NCI-H524 (cell line): ENCODE results near the gene ICAM4.

Source experiments
- DNase-seq, 2 experiments: peaks; one replicate each; lab custom pipeline; 2025; lab: John Stamatoyannopoulos, UW

Gene ICAM4

DNA sequence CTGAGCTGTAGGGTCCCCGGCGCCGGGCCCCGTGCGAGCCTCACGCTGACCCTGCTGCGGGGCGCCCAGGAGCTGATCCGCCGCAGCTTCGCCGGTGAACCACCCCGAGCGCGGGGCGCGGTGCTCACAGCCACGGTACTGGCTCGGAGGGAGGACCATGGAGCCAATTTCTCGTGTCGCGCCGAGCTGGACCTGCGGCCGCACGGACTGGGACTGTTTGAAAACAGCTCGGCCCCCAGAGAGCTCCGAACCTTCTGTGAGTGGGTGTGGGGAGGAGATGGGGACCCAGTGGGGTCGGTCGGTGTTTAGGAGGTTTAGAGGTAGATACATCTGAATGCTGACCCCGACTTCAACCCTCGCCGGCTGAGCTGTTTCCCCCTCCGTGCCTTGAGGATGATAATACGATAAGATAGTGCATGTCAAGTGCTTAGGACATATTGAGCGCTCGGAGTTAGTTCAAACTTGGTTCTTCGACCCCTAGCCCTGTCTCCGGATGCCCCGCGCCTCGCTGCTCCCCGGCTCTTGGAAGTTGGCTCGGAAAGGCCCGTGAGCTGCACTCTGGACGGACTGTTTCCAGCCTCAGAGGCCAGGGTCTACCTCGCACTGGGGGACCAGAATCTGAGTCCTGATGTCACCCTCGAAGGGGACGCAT, 4.9 kb downstream of the ICAM4 start:
- no peak for DNase-seq

DNA sequence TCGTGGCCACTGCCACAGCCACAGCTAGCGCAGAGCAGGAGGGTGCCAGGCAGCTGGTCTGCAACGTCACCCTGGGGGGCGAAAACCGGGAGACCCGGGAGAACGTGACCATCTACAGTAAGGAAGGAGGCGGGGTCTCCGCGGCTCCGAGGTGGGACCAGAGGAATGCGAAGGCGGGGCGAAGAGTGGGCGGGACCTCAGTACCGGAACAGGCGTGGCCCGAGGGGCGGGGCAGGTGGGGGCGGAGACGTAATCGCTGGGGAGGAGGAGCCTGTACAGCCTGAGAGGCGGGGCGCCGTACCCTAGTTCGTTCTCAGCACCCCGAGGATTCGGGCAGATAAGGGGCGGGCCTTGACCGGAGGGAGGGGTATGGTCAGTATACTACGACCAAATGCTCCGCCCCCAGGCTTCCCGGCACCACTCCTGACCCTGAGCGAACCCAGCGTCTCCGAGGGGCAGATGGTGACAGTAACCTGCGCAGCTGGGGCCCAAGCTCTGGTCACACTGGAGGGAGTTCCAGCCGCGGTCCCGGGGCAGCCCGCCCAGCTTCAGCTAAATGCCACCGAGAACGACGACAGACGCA, 5.5 kb downstream of the ICAM4 start:
- DNase-seq, result no peak

DNA sequence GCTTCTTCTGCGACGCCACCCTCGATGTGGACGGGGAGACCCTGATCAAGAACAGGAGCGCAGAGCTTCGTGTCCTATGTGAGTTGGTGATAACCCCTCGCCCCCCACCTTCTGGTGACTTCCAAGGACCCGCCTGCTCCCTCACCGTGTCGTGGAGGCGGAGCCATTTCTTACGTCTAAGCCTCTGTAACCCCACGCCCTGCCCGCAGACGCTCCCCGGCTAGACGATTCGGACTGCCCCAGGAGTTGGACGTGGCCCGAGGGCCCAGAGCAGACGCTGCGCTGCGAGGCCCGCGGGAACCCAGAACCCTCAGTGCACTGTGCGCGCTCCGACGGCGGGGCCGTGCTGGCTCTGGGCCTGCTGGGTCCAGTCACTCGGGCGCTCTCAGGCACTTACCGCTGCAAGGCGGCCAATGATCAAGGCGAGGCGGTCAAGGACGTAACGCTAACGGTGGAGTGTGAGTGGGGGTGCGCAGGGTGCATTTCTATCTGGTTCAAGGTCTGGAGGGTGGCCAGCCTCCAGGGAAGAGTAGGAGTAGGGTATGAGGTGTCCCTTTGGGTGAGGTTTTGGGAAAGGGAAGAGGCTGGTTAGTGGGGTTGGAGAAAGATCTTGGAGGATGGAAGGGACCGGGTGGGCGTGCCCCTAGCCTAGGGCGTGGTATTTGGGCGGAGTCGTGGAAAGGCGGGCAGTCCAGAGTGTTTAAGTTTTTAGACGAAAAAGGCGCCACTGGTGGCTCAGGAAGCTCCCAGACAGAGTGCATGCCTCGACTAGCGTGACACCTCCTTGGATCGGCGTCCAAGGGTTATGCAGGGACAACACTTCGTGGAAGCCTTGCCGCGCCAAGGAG, 6.3 kb downstream of the ICAM4 start:
- DNase-seq, result no peak

DNA sequence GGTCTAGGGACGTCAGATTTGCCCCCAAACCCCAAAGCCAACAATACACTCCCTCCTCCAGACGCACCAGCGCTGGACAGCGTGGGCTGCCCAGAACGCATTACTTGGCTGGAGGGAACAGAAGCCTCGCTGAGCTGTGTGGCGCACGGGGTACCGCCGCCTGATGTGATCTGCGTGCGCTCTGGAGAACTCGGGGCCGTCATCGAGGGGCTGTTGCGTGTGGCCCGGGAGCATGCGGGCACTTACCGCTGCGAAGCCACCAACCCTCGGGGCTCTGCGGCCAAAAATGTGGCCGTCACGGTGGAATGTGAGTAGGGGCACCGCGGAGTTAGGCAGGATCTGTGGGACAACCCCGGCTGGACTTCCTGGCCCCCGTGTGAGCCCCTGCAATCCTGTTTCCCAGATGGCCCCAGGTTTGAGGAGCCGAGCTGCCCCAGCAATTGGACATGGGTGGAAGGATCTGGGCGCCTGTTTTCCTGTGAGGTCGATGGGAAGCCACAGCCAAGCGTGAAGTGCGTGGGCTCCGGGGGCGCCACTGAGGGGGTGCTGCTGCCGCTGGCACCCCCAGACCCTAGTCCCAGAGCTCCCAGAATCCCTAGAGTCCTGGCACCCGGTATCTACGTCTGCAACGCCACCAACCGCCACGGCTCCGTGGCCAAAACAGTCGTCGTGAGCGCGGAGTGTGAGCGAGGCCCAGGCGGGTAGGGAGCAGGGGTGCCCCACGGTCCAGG, 7.0 kb downstream of the ICAM4 start:
- no peak for DNase-seq

DNA sequence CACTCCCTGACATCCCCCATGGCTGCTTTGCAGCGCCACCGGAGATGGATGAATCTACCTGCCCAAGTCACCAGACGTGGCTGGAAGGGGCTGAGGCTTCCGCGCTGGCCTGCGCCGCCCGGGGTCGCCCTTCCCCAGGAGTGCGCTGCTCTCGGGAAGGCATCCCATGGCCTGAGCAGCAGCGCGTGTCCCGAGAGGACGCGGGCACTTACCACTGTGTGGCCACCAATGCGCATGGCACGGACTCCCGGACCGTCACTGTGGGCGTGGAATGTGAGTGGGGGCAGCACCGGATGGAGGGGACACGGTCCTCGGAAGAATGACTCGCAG, 7.6 kb downstream of the ICAM4 start:
- DNase-seq, result no peak

DNA sequence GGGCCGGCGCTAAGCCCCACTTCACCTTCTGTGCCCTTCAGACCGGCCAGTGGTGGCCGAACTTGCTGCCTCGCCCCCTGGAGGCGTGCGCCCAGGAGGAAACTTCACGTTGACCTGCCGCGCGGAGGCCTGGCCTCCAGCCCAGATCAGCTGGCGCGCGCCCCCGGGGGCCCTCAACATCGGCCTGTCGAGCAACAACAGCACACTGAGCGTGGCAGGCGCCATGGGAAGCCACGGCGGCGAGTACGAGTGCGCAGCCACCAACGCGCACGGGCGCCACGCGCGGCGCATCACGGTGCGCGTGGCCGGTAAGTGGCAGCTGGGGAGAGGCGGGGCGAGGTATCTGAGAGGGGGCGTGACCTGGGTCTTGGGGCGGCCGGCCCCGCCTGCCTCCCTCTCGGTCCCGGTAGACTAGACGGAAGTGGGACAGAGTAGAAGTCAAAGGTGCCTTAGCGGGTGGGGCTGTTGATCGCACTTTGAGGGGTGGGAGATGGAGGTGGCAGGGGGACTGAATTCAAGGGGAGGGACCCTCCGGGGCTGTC, 8.6 kb downstream of the ICAM4 start:
- DNase-seq, result no peak

DNA sequence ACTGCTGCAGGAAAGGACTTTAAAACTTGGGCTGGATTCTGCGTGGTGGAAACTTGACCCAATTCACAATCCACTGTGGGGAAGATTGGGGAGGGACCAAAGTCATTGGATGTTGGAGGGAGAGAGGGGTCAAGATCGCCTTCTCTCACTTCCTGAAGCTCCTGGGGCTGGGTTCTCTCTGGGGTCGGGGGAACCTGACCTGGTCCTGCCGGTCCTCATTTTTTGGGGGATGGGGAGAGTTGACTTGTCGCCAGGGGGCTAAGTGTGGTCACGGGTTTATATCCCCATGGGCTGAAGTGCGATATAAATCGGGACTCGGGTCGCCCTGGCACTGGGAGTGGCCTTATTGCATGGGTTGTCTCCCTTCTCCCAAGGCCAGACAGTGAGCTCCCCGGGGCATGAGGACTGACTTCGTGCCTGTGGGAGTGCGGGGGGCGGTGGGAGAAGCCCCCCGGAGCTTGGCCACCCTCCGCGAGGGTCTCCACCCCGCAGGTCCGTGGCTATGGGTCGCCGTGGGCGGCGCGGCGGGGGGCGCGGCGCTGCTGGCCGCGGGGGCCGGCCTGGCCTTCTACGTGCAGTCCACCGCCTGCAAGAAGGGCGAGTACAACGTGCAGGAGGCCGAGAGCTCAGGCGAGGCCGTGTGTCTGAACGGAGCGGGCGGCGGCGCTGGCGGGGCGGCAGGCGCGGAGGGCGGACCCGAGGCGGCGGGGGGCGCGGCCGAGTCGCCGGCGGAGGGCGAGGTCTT, 9.3 kb downstream of the ICAM4 start:
- DNase-seq, result no peak

DNA sequence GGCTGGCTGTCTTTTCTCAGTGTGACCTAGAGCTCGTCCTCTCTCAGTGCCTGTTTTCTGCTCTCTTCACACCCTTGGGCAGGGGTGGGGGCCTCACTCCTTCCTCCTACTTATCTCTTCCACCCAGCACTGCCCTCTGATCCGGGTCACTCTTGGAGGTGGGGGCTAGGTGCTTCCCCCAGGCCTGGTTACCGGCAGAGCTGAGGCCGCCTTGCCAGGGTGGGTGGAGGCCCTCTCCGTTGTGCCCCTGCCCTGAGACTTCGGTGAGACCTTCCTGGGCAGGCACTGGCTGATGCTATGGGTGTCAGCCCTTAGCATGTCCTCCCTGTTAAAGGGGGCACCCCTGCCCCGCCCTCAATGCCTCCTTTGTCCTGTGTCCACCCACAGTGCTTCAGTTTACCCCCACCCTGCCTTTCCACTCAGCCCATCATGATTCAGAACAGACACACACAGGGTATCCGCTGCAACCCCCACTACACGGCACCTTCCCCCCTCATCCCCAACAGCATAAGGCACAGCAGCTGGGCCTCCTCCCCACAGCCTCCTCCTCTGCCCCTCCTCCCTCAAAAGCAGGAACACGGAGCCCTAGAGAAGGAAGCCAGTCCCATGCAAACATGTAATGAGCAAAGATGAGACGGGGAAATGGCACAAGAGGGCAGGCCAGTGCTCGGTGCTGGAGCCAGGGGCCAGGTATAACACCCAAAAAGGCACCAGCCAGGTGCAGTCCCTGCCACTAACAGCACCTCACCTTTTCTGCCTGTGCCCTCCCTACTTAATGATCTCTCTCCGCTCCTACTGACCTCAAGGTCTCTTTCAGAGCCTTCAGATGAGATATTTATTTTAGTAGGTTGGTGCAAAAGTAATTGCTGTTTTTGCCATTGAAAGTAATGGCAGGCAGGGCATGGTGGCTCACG, 13.0 kb downstream of the ICAM4 start:
- DNase-seq, result peak; percentile 52 to 73

DNA sequence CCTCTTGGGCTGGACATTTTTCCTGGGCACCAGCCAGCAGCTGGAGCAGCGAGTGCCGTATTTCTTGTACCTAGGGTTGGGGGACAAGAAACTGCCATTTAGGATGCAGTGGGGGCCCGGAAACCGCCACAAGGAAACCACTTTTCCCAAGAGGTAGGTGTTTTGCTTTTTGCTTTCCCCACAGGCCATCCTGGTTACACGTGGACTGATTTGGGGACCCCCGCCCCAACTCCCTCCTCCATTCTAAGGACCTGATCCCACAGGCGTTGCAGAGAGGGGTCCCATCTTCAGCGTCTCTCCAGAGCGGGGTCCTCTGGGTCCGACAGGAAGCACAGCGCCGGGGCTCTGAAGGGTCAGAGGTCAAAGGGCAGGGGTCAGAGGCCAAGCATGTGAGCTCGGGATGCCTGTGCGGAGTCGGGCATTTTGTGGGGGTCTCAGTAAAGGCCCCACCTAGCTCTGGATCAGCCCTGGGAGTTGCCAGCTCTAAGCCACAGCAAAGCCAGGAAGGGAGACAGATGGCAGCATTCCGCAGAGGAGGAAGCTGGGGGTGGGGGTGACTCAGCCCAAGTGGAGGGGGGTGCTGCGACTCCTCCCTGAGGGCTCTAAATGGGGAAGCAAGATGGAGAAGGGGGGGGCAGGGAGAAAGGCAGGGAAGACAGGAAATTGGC, 18.5 kb downstream of the ICAM4 start:
- DNase-seq, result peak in 1 of 2 experiments; percentile 63

DNA sequence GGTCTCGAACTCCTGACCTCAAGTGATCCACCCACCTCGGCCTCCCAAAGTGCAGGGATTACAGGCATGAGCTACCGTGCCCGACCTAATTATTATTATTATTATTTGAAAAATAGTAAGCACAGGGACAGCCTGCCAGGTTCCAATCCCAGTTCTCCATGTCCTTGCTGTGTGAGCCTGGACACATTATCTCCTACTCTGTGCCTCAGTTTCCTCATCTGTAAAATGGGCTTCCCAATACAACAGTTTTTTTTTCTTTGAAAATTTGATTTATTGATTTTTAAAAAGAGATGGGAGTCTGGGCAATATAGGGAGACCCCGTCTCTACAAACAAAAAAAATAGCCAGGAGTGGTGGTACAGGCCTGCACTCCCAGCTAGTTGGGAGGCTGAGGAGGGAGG, 19.6 kb downstream of the ICAM4 start:
- no peak for DNase-seq

DNA sequence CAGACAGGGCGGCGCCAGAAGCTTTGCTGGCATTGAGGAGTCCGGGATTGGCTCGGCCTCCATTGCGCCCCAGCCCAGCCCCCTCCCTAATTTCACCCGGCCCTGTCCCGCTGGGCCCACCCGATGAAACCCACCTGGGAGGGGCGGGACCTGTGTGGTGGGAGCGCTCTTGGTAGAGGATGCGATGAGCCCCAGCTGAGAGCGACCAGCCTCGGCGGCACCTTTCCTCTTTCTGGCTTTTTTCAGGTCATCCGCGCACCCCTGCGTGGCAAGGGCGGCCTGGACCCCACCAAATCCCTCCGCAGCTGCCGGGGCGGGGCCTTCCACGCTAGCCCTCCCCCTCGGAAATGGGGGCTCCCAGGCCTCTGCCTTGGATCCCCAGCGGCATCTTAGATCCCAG, 22.7 kb downstream of the ICAM4 start, which contains the start of gene ZGLP1:
Gene ZGLP1, minus strand, starts transcription at position 393 of the 400 bp plus-strand sequence.
- DNase-seq, result no peak

DNA sequence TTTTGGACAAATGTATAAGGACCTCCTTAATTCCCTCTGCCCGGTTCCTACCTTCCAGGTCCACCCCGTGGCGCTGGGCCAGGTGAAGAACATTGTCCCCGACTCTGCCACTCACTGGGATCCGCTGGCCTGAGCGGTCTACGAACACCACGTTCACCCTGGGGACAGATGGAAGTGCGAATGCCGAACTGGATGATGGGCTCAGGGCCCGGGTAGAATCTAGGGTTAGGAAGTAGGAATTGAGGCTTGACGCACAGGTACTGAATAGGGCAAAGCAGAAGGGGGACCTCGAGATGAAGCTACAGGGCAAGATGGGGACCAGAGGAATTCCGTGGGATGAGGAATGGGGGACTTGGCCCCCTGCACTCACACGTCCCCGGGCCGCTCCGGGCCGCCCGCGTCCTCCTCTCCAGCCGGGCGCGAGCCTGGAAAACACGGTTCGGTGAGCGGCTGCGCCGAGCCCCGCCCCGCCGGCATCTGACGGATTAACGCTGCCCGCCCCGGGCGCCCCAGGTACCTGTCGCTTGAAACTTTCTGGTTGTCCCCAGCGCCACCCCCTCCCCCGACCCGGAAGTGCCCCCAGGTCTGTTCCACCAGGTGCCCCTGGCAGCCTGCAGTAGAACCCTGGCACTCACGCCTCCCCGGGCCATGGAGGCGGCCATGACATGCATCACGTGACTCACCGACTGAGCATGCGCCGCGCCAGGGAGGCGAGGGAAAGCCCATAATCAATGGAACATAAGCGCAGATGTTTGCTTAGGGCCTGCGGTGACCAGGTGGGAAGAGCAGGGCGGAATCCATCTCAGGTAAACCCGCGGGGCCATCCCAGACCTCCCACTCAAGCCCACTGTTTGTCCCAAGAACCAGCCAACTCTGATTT, 28.8 kb downstream of the ICAM4 start, which contains the start of gene FDX2:
Gene FDX2, minus strand, starts transcription at position 681 of the 880 bp plus-strand sequence. Its CDS starts 19 bp downstream, at position 662.
- DNase-seq, result peak; percentile 85 to 93

DNA sequence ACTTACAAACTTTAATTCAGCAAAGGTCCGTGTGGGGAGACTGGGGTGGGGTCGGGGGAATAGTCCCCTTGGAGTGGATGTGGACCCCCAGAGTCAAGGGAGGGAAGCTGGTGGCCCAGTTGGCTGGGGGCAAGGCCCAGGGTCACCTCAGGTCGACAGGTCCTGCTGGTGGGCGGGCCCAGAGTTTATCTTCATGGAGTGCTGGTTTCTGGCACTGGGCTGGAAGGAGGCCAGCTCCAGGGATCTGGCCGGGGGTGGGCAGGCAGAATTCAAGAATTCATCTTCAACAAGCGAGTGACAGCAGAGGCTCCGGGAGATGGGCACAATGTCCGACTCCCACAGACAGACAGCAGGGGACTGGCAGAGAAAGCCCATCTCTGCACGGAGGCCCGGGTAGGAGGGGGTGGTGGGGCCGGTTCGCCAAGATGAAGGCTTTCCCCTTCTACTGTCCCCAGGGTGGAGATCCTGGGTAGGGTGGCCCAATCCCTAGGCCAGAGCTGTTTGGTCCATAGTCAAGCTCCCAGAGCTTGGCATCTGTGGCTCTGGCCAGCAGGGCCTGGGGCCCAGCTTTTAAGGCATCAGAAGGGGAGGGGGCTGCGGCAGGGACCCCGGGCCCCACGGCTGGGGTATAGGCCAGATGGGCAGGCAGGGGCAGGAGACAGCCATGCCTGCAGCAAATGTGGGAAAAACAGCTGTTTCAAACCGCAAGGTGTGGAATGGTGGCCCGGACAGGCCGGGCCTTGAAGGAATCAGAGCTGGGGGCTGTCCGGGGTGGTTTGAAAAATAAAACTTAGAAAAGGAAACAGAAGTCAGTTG, 29.7 kb downstream of the ICAM4 start:
- no peak for DNase-seq

DNA sequence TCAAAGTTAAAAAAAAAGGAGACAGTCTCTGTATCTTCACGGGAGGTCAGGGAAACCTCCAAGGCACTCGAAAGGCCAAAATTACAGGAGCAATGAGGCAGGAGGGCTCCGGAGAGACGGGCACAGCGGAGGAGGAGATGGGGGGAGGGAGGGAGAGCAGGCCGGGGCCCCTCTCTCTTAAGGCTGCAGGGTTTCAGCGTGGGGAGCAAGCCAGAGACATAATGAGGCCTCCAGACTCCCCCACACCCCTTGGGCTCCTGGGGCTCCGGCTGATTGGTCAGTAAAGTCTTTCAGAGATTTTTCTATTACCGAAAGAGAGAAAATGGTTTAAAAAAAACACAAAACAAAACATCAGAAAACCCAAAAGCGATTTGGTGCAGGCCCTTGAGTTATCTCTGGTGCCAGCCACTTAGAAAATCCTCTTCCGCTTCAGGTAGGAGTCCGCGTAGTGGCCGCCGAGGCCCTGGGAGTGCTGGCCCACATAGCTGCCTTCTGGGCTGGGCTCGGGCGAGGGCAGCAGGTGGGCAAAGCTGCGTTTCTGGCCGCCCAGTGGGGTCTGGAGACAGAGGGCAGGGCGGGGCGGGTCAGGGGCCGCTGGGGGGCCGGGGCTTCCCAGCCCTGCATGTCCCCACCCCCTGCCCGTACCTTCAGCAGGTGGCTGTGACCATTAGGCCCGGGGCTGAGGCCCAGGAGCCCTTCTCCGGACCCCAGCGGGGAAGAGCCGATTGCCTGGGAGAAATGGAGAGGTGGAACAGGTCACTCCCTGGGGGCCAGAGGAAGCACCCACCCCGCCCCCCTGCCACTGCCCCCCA, 30.5 kb downstream of the ICAM4 start:
- DNase-seq, result no peak

DNA sequence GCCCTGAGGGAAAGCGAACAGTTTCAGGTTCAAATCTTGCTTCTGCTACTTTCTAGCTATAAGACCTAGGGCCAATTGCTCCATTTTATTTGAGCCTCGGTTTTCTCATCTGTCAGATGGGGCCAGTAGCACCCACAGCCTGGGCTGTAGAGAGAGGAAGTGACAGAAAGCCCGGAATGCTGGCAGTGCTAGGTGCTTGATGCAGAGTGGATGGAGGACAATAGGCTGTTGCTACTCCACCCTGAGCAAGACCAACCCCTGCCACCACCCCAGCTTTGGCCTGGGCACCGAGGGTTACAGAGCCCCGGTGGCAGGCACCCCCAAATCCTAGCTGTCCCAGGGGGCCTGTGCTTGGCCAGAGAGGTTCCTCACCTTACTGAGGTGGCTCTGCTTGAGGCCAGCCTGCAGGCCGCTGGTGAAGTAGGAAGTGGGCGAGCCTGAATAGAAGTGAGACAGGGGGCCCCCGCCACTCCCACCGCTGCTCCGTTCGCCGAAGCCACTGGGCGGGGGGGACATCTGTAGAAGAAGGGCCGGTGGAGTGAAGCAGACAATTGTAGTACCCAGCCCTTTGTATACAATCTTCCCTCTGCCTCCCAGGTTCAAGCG, 31.2 kb downstream of the ICAM4 start:
- DNase-seq, result no peak
